ENCODE data around the gene DGCR2. TPM values are rescaled to one million over a fixed set of nuclear protein-coding genes. Genes with fewer than 3 reads are reported as not detected.

Gene DGCR2
- total RNA-seq, 1 donor from 2014 or later, result 35.2 TPM

DNA sequence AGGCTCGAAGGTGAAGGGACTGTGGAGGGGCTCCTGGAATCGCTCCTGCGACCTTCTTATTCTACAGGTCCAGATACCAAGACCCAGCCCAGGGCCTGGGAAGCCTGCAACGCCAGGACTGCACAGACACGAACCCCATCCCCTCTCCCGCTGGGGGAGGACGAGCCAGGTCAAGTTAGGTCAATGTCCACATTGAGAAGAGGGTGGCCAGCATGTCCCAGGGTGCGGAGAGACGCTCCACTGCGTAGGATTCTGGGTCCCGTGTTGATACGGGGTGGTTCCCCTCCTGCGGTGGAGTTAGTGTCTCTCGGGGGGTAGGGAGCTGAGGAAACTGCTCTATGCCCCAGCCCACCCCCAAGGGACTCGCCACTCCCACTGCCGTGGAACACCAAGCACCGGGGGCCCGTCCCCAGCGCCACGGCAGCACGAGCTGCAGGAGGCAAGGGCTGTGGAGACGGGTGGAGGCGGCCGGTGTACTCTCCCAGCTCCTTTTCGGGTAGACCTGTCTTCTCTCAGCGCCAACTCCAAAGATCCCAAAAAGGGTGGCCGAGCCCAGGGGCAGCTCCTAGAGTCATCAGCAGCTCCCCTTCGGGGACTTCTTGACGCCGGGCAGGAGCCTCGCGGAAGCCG, 26.3 kb upstream of the DGCR2 start:
- intact Hi-C loops (cut with DNase I), result loop anchor here (10.0 kb wide), 2 partner anchors 56 to 486 kb away; no protein-coding TSS in a partner anchor
- DNase-seq (ENCODE audit: low spot score), result no peak

DNA sequence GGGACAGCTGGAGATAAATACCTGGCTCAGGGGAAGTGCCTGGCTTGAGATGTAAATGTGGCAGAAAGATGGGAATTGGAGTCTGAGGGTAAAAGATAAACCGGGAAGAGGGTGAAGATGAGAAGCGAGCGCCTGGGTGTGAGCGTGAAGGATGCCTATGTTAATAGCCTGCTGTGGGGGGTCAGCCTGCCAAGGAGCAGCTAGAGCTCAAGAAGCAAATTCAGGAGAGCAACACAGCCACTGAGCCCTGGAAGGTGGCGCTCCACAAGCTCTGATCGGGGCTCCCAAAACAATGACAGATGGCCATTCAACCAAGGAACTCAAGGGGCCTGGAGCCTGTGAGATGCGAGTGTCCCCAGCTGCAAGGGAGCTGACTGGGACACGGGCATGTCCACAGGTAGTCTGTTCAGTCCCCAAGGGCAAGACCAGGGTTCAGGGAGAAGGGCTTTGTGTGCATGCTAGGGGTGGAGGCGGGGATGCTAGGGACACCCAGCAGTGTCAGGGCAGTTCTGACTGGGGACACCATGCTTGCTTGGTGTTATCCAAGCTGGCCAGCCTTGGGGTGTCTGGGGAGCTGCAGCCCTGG, 25.1 kb upstream of the DGCR2 start:
- DNase-seq (ENCODE audit: low spot score), result no peak
- intact Hi-C loops (cut with DNase I), result loop anchor here (10.0 kb wide), 2 partner anchors 58 to 488 kb away; no protein-coding TSS in a partner anchor

DNA sequence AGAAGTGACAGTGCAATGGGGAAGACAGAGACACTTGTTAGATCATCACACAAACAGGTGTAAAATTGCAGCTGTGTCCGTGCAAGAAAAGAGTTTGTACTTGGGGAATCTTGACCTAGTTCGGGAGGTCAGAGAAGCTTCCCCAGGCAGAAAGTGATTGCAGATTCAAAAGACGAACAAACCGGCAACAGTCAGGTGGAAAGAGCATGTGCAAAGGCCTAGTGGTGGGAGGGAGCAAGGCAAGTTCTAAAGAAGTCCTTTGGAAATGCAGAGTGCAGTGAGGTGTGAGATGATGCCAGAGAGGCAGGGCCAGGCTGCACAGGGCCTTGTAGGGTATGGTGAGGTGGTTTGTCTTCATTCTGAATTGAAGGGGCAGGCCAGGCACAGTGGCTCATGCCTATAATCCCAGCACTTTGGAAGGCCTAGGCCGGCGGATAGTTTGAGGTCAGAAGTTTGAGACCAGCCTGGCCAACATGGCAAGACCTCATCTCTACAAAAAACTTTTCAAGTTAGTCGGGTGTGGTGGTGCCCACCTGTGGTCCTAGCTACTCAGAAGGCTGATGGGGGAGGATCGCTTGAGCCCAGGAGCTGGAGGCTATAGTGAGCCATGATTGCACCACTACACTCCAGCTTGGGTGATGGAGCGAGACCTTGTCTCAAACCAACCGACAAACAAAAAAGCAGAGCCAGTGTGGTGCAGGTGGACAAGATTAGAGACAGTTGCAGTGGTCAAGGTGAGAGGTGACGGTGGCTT, 24.2 kb upstream of the DGCR2 start:
- no peak for DNase-seq (ENCODE audit: low spot score)
- intact Hi-C loops (cut with DNase I), result loop anchor here (10.0 kb wide), 2 partner anchors 58 to 488 kb away; no protein-coding TSS in a partner anchor

DNA sequence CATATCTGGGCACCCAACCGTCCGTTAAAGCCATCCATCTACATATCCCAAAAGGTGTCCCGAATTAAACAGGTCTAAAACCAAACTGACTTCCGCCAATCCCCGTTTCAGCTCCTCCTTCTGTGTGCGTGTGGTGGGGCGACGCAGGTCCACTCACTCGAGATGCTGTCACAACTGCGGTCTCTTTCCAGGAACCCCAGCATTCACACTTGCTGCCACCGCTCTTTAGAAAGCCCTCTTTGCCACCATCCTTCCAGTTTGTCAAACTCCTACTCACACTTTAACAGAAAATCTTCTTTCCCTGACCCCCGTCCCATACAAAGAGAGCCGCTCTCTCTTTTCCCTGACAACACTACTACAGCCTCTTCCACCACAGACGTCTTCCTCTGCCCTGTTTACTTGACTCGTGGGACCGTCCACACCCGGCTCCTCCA, 21.8 kb upstream of the DGCR2 start:
- intact Hi-C loops (cut with DNase I), result loop anchor here (1.0 to 10.0 kb wide), 5 partner anchors 22 to 491 kb away; partner anchors contain the start of genes CDC45, DGCR2, SLC25A1 and UFD1
- DNase-seq (ENCODE audit: low spot score), result no peak

DNA sequence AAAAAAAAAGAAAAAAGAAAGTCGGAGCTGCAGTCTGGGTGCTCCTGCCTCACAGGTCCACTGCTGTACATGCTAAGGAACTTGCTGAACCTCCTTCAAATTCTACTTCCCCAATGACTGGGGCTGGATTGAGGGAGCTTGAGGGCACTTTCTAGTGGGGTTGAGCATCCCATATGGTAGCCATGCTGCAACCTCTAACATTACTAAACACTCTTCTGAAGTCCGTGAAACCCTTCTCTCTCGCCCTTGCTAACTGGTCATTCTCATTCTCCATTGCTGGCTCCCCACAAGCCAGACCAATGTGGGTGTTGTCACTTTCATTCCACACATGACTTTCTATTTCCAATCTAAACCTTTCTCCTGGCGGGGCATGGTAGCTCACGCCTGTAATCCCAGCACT, 21.0 kb upstream of the DGCR2 start:
- no peak for DNase-seq (ENCODE audit: low spot score)
- intact Hi-C loops (cut with DNase I), result loop anchor here (10.0 kb wide), 2 partner anchors 62 to 492 kb away; no protein-coding TSS in a partner anchor

DNA sequence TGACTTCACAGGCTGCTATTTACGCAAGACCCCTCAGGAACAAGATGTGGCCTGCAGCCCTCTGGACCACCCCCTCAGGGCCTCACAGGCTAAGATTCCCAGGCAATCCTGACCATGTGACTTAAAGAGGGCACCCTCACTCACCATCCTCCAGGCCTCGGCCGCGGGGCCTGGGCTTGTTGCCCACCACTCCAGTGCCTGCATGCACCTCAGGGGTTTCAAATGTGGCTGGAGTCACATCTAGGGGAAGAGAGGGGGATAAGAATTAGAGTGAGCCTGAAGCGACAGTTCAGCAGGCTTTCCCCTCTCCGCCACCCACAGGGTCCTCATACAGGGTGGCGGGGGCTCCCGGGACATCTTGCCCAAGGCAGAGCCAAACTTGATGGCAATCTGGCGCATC, 20.2 kb upstream of the DGCR2 start:
- no peak for DNase-seq (ENCODE audit: low spot score)
- intact Hi-C loops (cut with DNase I), result loop anchor here (10.0 kb wide), 2 partner anchors 62 to 492 kb away; no protein-coding TSS in a partner anchor

DNA sequence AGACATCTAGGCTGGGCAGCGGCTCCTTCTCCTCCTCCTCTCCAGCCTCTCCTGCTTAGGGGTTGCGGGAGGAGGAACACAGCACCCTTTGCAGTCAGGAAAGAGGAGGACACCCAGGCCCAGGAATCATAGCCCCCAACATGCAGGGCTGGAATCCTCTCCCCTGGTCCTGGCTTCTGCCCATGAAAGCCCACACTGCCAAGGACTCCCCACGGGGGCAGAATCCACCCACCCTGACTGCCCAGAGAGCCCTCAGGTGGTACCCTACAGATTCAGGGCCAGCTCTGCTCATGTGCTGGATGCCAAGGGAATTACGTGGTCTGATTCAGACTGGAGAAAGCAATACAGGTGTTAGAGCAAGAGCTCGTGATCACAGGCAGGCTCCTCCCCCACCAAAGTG, 17.8 kb upstream of the DGCR2 start:
- intact Hi-C loops (cut with DNase I), result loop anchor here (10.0 kb wide), 2 partner anchors 65 to 495 kb away; no protein-coding TSS in a partner anchor
- no peak for DNase-seq (ENCODE audit: low spot score)

DNA sequence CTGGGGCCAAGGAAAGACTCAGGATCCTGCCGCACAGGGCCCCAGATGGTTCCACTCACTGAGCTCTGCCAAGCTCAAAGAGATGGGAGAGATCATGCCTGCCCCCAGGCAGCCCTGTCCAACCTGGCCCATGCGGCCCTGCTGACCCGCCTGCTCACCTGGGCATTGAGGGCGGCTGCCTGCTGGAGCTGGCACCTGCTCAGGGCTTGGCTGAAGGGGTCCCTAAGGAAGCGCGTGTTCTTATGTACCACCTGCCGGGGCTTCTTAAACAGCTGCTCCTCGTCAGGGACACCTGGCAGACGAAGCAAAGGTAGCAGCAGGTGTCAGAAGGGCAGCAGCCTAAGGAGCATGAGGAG, 16.8 kb upstream of the DGCR2 start:
- intact Hi-C loops (cut with DNase I), result no loop called here
- no peak for DNase-seq (ENCODE audit: low spot score)

DNA sequence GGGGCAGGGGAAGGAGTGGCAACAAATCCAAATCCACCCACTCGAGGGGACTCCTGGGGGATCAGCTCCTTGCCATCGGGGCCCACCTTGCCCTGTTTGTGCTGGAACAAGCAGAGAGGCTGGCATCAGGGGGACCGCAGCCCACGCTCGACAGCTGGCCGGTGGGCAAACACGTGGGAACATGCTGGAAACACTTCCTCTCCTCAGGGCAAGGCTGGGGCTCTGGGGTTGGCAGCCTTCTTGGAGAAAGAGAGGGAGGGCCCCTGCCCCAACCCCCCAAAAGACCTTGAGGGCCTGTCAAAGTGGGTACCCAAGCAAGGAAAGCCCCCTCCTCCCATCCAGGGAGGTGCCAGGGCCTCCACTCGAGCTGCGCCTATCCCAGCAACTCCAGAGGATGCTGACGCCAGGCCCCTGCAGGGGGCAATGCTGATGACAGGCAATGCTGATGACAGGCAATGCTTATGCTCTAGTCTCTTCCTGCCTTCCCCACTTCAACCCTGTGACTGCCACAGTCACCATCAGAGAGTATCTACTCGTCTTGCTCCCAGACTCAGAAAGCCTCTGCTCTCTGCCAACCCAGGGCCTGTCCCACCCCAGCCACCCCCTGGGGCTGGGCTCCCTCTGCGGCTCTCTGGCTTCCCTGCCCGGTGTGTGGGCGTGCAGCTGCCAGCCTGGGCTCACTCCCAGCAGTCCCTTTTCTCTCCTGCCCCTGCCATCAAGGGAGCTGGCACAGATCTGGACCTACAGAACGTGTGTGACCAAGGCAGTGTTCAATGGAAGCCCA, 16.2 kb upstream of the DGCR2 start:
- DNase-seq (ENCODE audit: low spot score), result no peak
- intact Hi-C loops (cut with DNase I), result no loop called here

DNA sequence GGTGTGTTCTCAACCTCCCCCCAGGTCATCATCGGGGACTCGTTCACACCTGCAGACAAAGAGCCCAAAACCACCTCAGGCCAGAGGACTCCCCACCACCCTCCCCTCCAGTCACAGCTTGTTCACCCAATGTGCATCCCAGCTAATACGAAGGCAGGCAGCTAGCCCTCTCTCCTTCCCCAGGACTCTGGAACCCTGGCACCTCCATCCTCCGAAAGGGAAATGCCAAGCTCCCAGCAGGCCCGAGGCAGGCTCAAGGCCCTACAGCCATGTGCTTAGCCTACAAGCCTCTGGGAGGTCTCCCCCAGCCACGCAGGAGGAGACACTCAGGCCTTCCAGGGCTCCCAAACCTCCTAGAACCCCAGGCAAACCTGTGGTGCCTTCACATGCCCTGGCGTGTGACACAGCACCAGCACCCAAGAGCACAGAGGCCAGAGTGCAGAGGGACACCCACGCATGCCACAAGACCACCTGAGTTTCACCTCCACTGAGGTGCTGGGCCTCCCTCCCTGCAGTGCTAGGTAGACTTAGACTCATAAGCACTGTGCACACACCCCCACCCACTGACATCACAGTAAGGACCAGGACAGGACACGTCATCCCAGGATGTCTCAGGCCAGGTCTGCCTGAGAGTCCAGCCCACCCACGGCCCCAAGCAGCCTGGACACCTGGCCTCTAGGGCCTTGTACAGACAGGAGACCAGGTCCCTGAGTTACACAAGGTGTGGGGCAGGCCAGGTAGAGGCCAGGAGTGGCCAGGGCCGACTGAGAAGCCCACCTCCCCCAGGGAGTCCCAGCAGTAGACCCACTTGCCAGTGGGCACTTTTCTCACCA, 15.4 kb upstream of the DGCR2 start:
- intact Hi-C loops (cut with DNase I), result no loop called here
- no peak for DNase-seq (ENCODE audit: low spot score)

DNA sequence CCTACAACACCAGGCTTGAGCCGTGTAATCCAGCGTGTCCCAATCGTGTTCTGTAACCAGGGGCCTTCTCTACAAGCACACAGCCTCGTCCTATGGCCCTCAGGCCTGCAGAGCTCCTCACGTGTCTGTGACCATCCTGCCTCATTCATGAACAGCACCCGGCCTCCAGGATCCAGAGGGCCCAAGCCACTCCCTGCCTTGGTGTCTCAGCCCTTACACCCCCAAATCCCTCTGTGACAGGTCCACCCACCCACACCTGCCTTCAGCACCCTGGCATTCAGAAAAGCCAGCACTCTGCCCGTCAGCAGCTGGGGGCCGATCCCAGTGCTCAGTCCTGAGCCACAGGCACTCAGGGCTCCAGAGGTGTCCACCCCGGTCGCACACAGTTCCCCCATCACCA, 14.7 kb upstream of the DGCR2 start:
- DNase-seq (ENCODE audit: low spot score), result no peak
- intact Hi-C loops (cut with DNase I), result no loop called here

DNA sequence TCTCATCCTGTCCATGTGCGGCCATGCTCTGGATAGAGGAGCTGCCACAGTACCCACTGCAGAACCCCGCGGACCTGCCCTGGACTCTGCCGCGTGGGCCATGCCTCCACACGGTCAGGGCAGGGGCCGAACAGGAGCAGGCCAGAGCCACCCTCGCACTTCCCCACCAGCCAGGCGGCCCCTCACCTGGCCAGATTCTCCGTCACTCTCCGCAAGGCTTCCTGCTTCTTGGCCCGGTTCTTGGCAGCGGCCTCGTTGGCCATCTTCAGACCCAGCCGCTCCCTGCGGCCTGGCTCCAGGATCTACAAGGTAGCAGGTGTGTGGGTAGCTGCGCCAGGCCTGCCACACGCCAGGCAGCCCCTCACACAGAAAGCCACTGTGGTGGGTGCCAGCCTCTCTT, 12.7 kb upstream of the DGCR2 start:
- no peak for DNase-seq (ENCODE audit: low spot score)
- intact Hi-C loops (cut with DNase I), result no loop called here

DNA sequence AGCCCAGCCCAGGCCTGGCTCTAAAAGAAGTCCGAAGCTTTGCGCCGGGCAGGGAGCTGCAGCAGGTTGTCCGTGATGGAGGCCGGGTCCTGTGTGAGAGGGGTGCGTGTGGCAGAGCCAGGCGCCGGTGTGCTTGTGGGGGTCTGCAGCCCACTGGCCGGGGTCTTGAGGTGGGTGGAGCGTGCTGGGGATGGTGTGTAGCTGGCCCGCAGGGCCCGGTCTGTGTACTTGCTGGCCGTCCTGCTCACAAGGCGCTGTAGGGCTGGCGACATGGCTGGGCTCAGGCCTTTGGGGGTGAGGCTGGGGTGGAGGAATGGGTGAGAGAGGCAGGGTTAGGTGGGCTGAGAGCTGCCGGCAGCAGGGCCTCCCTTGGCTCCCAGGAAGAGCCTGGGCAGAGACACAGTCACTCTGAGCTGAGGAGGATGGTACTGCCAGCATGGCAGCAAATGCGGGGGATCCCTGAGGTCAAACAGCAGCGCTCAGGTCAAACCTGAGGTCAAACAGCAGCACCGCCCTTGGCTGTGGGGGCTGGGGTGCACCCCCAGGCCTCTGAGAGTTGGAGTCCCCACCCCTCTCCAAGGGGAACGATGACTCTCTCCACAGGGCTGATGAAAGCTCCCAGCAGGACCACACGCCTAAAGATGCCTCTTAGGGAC, 12.1 kb upstream of the DGCR2 start:
- DNase-seq (ENCODE audit: low spot score), result no peak
- intact Hi-C loops (cut with DNase I), result no loop called here

DNA sequence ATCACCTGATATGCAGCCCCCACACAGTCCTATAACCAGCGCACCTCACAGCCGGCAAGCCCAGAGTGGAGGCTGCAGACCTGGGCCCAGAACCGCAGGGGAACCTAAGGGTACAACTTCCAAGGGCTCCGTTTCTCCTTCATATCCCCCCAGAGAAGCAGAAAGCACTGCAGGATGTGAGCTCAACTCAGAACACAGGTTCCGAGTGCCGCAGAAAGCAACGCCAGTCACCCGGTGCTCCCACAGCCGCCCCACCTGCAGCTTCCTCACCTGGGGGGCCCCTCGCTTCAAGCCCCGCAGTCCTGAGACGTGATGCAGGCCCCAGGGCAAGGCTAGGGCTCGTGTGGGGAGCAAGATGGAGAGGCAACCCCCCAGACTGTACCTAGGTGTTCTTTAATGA, 11.3 kb upstream of the DGCR2 start:
- no peak for DNase-seq (ENCODE audit: low spot score)
- intact Hi-C loops (cut with DNase I), result no loop called here

DNA sequence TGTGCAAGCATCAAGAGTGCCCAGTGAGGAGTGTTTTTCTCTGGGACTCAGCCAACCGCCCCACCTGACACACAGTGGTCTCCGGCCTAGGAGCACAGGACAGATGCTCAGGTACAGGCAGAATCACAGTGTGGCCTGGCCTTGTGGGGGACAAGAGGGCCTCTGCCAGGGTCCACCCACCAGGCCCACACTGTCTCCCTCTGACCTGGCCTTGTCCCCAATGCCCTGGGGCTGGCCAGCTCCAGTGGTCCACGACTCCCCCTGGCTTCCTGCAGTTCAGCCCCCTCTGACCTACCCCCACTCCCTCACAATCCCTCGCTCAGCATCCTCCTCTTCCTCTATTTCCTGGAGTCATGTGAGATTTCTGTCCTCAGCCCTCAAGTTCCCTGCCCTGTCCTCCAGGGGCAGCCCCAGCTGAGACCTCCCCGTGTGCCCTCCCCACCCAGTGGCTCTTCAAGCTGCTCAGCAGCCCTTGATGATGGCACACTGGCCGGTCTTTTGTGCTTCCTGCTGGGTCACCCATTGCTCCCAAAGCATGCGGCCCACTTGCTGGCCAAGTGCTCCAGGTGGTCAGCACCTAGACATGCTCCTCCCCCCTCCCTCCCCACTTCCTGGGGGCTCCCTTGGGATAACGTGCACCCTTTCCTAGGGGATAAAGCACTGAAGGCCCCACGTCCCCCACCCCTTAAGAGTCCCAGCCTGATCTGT, 10.6 kb upstream of the DGCR2 start:
- intact Hi-C loops (cut with DNase I), result no loop called here
- no peak for DNase-seq (ENCODE audit: low spot score)

DNA sequence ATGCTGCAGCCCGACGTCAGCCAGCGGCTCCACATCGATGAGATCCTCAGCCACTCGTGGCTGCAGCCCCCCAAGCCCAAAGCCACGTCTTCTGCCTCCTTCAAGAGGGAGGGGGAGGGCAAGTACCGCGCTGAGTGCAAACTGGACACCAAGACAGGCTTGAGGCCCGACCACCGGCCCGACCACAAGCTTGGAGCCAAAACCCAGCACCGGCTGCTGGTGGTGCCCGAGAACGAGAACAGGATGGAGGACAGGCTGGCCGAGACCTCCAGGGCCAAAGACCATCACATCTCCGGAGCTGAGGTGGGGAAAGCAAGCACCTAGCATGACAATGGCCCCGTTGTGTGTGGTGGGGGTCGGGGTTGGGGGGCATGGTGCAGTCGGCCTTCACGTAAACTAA, 9.9 kb upstream of the DGCR2 start:
- intact Hi-C loops (cut with DNase I), result no loop called here
- DNase-seq (ENCODE audit: low spot score), result no peak

DNA sequence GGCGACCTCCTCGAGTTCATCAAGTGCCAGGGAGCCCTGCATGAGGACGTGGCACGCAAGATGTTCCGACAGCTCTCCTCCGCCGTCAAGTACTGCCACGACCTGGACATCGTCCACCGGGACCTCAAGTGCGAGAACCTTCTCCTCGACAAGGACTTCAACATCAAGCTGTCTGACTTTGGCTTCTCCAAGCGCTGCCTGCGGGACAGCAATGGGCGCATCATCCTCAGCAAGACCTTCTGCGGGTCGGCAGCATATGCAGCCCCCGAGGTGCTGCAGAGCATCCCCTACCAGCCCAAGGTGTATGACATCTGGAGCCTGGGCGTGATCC, 9.4 kb upstream of the DGCR2 start:
- intact Hi-C loops (cut with DNase I), result no loop called here
- no peak for DNase-seq (ENCODE audit: low spot score)
